HFFc6 (cell line): ENCODE measurements around the gene RIPK4. TPM values are rescaled to one million over a fixed set of nuclear protein-coding genes. Genes with fewer than 3 reads are reported as not detected.

Experiments
- DNase-seq: peaks from one replicate; pipeline ENCODE4 v3.0.0-alpha.2; 2018
- H3K27ac Mint-ChIP-seq: 2 replicates; pipeline ENCODE4 v1.8.0; 2020; ENCODE audit warnings: mild to moderate bottlenecking, mixed read lengths
- H3K27me3 Mint-ChIP-seq: 2 replicates; pipeline ENCODE4 v1.8.0; 2021; ENCODE audit warnings: mild to moderate bottlenecking, moderate library complexity, mixed read lengths; ENCODE audit not compliant: insufficient read depth
- H3K36me3 Mint-ChIP-seq: 2 replicates; pipeline ENCODE4 v1.8.0; 2021; ENCODE audit warnings: low read depth, mixed read lengths
- H3K4me1 Mint-ChIP-seq: 2 replicates; pipeline ENCODE4 v1.8.0; 2020; ENCODE audit warnings: low read depth, mixed read lengths
- H3K4me3 Mint-ChIP-seq: 2 replicates; pipeline ENCODE4 v1.8.0; 2020; ENCODE audit warnings: mild to moderate bottlenecking, moderate library complexity, mixed read lengths
- H3K9me3 Mint-ChIP-seq: 2 replicates; pipeline ENCODE4 v1.8.0; 2020; ENCODE audit warnings: mild to moderate bottlenecking, mixed read lengths
- total RNA-seq, 6 experiments: library from RNA; stranded (reverse); fragmentation: NEBNext Ultra II Directional; extraction: Animal tissue kit (Norgen Biotek cat#: 25700); gene quantifications; 2 replicates in 1 of 6; 3 replicates in 5 of 6; pipeline ENCODE4 v1.2.3, GENCODE V29; 2021
- TF ChIP-seq, protein P1 (sequence below): fragments of 200-600 bp; sonication (generic); IDR thresholded peaks from 2 replicates; pipeline ENCODE4 v1.5.0; 2021; ENCODE audit warnings: antibody characterized with exemption, mild to moderate bottlenecking

Gene RIPK4
- total RNA-seq, 6 experiments from 2014 or later = 0.05 to 0.12 (median 0.07) TPM; not detected in 2

DNA sequence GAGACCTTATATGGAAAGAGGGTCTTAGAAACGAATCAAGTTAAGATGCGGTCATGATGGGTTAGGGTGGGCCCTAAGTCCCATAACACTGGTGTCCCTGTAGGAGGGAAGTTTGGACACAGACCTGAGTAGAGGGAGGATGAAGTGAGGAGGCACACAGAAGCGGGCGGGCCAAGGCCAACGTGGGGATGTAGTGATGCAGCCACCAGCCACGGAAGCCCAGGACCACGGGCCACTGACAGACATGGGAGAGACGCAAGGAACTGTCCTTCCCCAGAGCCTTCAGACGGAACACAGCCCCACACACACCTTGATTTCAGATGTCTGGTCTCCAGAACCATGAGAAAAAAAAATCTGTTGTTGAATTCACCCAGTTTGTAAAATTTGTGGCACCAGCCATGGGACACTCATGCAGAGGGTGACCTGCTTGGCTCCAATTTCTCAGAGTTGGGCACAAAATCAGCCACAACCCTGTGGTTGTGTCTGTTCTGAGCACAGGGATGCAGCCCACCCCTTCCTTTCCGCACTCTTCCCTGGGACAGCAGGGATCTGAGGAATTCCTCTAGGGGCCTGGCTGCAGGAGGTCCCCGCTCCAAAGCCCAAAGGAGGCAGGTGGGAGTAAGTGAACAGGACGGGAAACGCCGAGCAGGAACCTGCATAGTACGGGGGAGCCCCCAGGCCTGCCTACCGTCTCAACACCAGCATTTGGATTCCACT lies 61.1 kb downstream of the RIPK4 start:
- Mint-ChIP-seq H3K27me3 (peaks cover 40% of the 10 kb centered on the region), H3K4me1 (peaks cover 13% of the 10 kb centered on the region), H3K36me3 (no peaks in the 10 kb centered on the region), H3K4me3 (no peak overlapping the region), H3K9me3 (no peaks in the 10 kb centered on the region), H3K27ac (no peak overlapping the region)
- no peak for DNase-seq
- TF ChIP-seq, protein P1, sequence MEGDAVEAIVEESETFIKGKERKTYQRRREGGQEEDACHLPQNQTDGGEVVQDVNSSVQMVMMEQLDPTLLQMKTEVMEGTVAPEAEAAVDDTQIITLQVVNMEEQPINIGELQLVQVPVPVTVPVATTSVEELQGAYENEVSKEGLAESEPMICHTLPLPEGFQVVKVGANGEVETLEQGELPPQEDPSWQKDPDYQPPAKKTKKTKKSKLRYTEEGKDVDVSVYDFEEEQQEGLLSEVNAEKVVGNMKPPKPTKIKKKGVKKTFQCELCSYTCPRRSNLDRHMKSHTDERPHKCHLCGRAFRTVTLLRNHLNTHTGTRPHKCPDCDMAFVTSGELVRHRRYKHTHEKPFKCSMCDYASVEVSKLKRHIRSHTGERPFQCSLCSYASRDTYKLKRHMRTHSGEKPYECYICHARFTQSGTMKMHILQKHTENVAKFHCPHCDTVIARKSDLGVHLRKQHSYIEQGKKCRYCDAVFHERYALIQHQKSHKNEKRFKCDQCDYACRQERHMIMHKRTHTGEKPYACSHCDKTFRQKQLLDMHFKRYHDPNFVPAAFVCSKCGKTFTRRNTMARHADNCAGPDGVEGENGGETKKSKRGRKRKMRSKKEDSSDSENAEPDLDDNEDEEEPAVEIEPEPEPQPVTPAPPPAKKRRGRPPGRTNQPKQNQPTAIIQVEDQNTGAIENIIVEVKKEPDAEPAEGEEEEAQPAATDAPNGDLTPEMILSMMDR = no peak

DNA sequence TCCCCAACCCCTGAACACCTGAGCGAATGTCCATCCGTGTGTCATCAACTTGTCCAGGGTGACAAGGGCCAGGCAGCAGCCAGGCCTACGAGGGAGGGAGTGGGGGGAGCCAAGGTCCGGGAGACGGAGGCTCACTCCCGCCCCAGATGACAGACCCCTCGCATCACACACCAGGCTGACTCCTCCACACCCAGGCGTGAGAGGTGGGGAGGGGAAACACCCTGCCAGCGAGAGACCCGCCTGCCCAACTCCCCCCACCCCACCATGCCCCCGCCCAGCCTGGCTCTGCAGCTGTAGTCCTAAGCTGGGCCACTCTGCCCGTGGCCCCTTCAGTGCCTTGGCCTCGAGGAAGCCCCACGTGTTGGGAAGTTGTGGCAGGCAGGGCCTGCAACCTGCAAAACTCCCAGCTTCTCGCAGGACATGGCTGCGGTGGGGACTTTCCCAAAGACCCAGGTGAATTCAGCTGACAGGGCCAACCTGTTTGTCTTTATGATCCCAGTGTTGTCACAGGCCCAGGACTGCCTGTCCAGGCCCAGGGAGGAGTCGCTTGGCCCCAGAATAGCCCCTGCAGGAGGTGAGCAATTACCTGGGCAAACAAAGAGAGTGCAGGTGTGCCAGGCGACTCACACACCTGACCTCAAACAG lies 62.9 kb downstream of the RIPK4 start:
- TF ChIP-seq, protein P1 = no peak
- no peaks in the 10 kb centered on the region for H3K36me3 Mint-ChIP-seq
- no peak overlapping the region for H3K4me3 Mint-ChIP-seq
- no peak overlapping the region for H3K27ac Mint-ChIP-seq
- no peaks in the 10 kb centered on the region for H3K9me3 Mint-ChIP-seq
- no peak for DNase-seq
- peaks cover 13% of the 10 kb centered on the region for H3K4me1 Mint-ChIP-seq
- peaks cover 42% of the 10 kb centered on the region for H3K27me3 Mint-ChIP-seq

DNA sequence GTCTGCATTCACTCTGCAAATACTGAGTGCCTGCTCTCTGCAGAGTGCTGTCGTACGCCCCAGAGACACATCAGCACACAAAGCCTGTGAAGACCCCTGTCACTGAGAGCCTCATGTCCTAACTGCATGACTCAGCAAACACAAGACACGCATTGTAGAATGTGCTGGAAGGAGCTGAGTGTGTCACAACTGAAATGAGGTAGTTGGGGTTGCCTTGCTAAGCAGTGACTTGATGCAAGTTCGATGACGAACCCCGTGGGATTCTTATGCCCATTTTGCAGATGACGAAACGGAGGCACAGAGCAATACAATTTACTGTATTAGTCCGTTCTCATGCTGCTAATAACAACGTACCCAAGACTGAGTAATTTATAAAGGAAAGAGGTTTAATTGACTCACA lies 65.1 kb downstream of the RIPK4 start:
- Mint-ChIP-seq H3K27me3 (peaks cover 44% of the 10 kb centered on the region), H3K27ac (no peak overlapping the region)
- DNase-seq = no peak

DNA sequence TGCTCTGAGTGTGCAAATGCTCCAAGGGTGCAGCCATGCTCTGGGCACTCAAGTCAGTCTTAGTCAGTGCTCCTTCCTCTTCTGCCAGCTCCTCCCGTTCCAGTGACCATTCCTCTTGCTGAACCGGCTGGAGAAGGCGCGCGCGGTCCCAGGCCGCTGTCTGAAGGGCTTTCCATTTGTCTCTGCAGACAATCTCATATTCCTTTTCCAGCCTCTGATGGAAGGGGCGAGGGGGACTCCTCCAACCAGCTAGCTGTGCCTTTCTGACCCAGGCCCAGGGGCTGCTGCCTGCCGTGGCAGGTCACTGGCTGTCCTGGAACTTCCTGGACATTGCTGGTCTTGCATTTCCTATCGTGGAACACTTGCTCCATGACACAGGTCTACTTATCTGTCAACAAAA lies 67.5 kb downstream of the RIPK4 start:
- peaks cover 44% of the 10 kb centered on the region for H3K27me3 Mint-ChIP-seq
- no peaks in the 10 kb centered on the region for H3K36me3 Mint-ChIP-seq
- no peaks in the 10 kb centered on the region for H3K4me1 Mint-ChIP-seq
- TF ChIP-seq, protein P1 = no peak
- no peak overlapping the region for H3K4me3 Mint-ChIP-seq
- DNase-seq = no peak
- no peaks in the 10 kb centered on the region for H3K9me3 Mint-ChIP-seq
- no peak overlapping the region for H3K27ac Mint-ChIP-seq

More for the DNA sequence above, 65.1 kb downstream of the RIPK4 start:
- H3K9me3 Mint-ChIP-seq = no peaks in the 10 kb centered on the region
- no peak overlapping the region for H3K4me3 Mint-ChIP-seq
- TF ChIP-seq, protein P1 = no peak
- H3K36me3 Mint-ChIP-seq = no peaks in the 10 kb centered on the region
- H3K4me1 Mint-ChIP-seq = peaks cover 4% of the 10 kb centered on the region

DNA sequence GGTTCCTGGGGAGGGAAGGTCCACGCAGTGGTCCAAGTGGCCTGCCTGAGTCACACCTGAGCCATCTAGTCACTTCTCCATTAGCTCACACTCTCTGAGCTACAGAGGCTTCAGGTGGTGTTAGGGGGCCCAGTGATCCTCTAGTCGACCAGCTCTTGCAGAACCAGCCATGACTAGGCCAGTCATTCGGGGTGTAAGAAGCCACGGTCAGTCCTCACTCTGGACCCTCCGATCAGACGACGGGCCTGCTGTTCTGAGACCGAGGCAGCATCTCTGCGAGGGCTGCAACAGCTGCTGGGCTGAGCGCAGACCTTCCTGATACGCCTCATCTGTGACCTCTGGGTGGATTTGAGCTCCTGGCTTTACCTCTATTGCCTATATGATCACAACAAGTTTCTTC lies 68.8 kb downstream of the RIPK4 start:
- TF ChIP-seq, protein P1 = no peak
- no peak for DNase-seq
- H3K27me3 Mint-ChIP-seq = peaks cover 41% of the 10 kb centered on the region
- no peaks in the 10 kb centered on the region for H3K36me3 Mint-ChIP-seq
- no peak overlapping the region for H3K27ac Mint-ChIP-seq
- no peak overlapping the region for H3K4me3 Mint-ChIP-seq
- no peaks in the 10 kb centered on the region for H3K9me3 Mint-ChIP-seq
- H3K4me1 Mint-ChIP-seq = no peaks in the 10 kb centered on the region
